AG04449 (cell line): ENCODE results near the gene PVALEF.

Experiments
- CTCF ChIA-PET: fragments of 350-600 bp; formaldehyde crosslinking; extraction: SDS; loops from one replicate; lab custom pipeline; 2021; ENCODE audit warnings: antibody characterized with exemption; lab: Yijun Ruan, JAX
- POLR2A ChIA-PET: fragments of 400-600, 350-600 bp; formaldehyde crosslinking; extraction: SDS; loops from one replicate; lab custom pipeline; 2020; ENCODE audit warnings: antibody characterized with exemption, inconsistent platforms; lab: Yijun Ruan, JAX
- DNase-seq: peaks from one replicate; pipeline ENCODE4 v3.0.0-alpha.2; 2010; ENCODE audit warnings: low read depth, low spot score
- H3K4me3 ChIP-seq: 2 replicates; pipeline ENCODE4 v1.5.1; 2011; ENCODE audit warnings: low read depth, mild to moderate bottlenecking, control low read depth, low read length
- TF ChIP-seq, protein P1 (sequence below): IDR thresholded peaks from one replicate; pipeline ENCODE4 v1.5.1; 2011; ENCODE audit warnings: mild to moderate bottlenecking, moderate library complexity, low read length, control low read depth, inconsistent platforms; ENCODE audit not compliant: insufficient read depth; ENCODE audit errors: missing control alignments

The PVALEF gene

GRCh38 chr17:81181811-81182185 lies 16.5 kb downstream of the PVALEF start:
- TF ChIP-seq, protein P1, sequence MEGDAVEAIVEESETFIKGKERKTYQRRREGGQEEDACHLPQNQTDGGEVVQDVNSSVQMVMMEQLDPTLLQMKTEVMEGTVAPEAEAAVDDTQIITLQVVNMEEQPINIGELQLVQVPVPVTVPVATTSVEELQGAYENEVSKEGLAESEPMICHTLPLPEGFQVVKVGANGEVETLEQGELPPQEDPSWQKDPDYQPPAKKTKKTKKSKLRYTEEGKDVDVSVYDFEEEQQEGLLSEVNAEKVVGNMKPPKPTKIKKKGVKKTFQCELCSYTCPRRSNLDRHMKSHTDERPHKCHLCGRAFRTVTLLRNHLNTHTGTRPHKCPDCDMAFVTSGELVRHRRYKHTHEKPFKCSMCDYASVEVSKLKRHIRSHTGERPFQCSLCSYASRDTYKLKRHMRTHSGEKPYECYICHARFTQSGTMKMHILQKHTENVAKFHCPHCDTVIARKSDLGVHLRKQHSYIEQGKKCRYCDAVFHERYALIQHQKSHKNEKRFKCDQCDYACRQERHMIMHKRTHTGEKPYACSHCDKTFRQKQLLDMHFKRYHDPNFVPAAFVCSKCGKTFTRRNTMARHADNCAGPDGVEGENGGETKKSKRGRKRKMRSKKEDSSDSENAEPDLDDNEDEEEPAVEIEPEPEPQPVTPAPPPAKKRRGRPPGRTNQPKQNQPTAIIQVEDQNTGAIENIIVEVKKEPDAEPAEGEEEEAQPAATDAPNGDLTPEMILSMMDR: no peak
- H3K4me3 ChIP-seq: no peak overlapping the region
- DNase-seq: no peak
- ChIA-PET POLR2A (no interaction called here), CTCF (interaction anchor here (1.3 kb wide), 2 partner anchors 9 to 39 kb away, joined by 3 to 5 read pairs; no protein-coding TSS in a partner anchor)

GRCh38 chr17:81182596-81182995 lies 17.3 kb downstream of the PVALEF start:
- TF ChIP-seq, protein P1: no peak
- POLR2A ChIA-PET: interaction anchor here (1.0 kb wide), 1 partner anchor 18 kb away, joined by 3 read pairs; the partner anchor contains the start of gene PVALEF
- CTCF ChIA-PET: interaction anchor here (1.3 kb wide), 1 partner anchor 40 kb away, joined by 3 read pairs; no protein-coding TSS in a partner anchor

GRCh38 chr17:81183316-81183715 lies 18.0 kb downstream of the PVALEF start:
- ChIA-PET POLR2A (no interaction called here), CTCF (no interaction called here)
- H3K4me3 ChIP-seq: no peak overlapping the region
- DNase-seq: no peak
- TF ChIP-seq, protein P1: no peak

More at GRCh38 chr17:81182596-81182995, 17.3 kb downstream of the PVALEF start:
- H3K4me3 ChIP-seq: no peak overlapping the region
- DNase-seq: no peak

GRCh38 chr17:81183807-81184206 lies 18.5 kb downstream of the PVALEF start:
- H3K4me3 ChIP-seq: no peak overlapping the region
- POLR2A ChIA-PET: no interaction called here
- TF ChIP-seq, protein P1: no peak
- CTCF ChIA-PET: no interaction called here
- no peak for DNase-seq

DNA sequence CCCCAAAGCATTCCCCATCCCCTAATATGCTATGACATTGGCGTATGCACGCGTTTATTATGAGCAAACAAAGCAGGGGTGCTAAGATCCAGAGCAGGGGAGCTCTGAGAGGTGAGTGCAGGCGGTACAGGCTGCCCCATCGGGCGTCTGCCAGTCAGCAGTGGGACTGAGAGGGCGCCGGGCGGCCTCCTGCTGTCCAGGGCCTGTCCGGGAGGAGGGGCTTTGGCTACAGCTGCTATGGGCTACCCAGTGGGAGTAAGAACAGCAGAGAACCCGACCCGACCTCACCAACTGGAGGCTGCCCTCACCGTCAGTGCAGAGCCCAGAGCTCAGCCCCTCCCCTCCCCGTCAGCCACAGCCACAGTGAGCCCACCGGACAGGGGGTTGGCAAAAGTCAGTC lies 19.2 kb downstream of the PVALEF start:
- H3K4me3 ChIP-seq: no peak overlapping the region
- TF ChIP-seq, protein P1: no peak
- CTCF ChIA-PET: interaction anchor here (1.5 kb wide), 1 partner anchor 42 kb away, joined by 4 read pairs; no protein-coding TSS in a partner anchor
- DNase-seq: no peak
- POLR2A ChIA-PET: no interaction called here

- H3K4me3 ChIP-seq: no peak overlapping the region
- TF ChIP-seq, protein P1: no peak
- no peak for DNase-seq
- ChIA-PET POLR2A (no interaction called here), CTCF (interaction anchor here (6.6 kb wide), 1 partner anchor 14 kb away, joined by 36 read pairs; no protein-coding TSS in a partner anchor)
Observed at GRCh38 chr17:81186203-81186602, 20.9 kb downstream of the PVALEF start.
